Sigmoid colon (tissue), 7 donors: ENCODE data around the gene TIGD6. TPM values are rescaled to one million over a fixed set of nuclear protein-coding genes. Genes with fewer than 3 reads are reported as not detected.

ENCODE experiments used
- DNase-seq: peaks from one replicate; pipeline ENCODE4 v3.0.0-alpha.2; 2019
- H3K27ac ChIP-seq, 4 donors: fragments of 200-600 bp; sonication (generic); one replicate each; pipeline ENCODE4 v1.5.1; 2016 to 2019; ENCODE audit warnings: mild to moderate bottlenecking in 1 of 4
- H3K27me3 ChIP-seq, 3 donors: fragments of 200-600 bp; sonication (generic); one replicate each; pipeline ENCODE4 v1.5.1; 2019; ENCODE audit warnings: mild to moderate bottlenecking in 1 of 3
- H3K36me3 ChIP-seq, 4 donors: fragments of 200-600 bp; sonication (generic); one replicate each; pipeline ENCODE4 v1.5.1; 2016 to 2019
- H3K4me1 ChIP-seq, 4 donors: fragments of 200-600 bp; sonication (generic); one replicate each; pipeline ENCODE4 v1.5.1; 2017 to 2019
- H3K4me3 ChIP-seq, 4 donors: fragments of 200-600 bp; sonication (generic); one replicate each; pipeline ENCODE4 v1.5.1; 2017 to 2019; ENCODE audit warnings: mild to moderate bottlenecking in 2 of 4, moderate library complexity in 1 of 4
- H3K9me3 ChIP-seq, 4 donors: fragments of 200-600 bp in 3 of 4; sonication (generic) in 3 of 4; one replicate each; pipeline versions ENCODE4 v1.5.1 to v1.6.1; 2013 to 2019
- CTCF ChIP-seq, 4 experiments: fragments of 450-650 bp in 3 of 4; fragments of 200-600 bp in 1 of 4; IDR thresholded peaks; one replicate each; pipeline ENCODE4 v1.5.1; 2016 to 2019; ENCODE audit warnings: antibody characterized with exemption in 4 of 4, mild to moderate bottlenecking in 3 of 4, moderate library complexity in 2 of 4
- EP300 ChIP-seq, 4 donors: sonication (generic); formaldehyde crosslinking; IDR thresholded peaks; one replicate each; pipeline ENCODE4 v1.6.1; 2017; ENCODE audit warnings: antibody characterized with exemption in 4 of 4
- POLR2A ChIP-seq, 2 donors: fragments of 450-650 bp; IDR thresholded peaks; one replicate each; pipeline ENCODE4 v1.6.1; 2016; ENCODE audit warnings: antibody characterized with exemption in 2 of 2, mild to moderate bottlenecking in 2 of 2, moderate library complexity in 2 of 2
- POLR2AphosphoS5 ChIP-seq, 4 donors: sonication (generic); formaldehyde crosslinking; IDR thresholded peaks; one replicate each; pipeline ENCODE4 v1.6.1; 2017; ENCODE audit warnings: antibody characterized with exemption in 4 of 4
- WGBS, 2 donors: extraction: QIAGEN DNeasy Blood & Tissue Kit; methylation state at CpG; one replicate each; pipeline ENCODE4 v1.1.7; 2013; 5-methylcytosine and 5-hydroxymethylcytosine counted together
- intact Hi-C: fragments of 100-400 bp; cut with DNase I; formaldehyde crosslinking; loops from one replicate; pipeline ENCODE4 v1.15.1; 2023
- polyA plus RNA-seq, 3 donors: library from polyadenylated mRNA; stranded (reverse); fragments of 200-250 nt; gene quantifications; one replicate each; pipeline ENCODE4 v1.2.3, GENCODE V29; 2013
- total RNA-seq, 4 donors: library from RNA; depleted of rRNA; stranded (reverse); fragments of >200 nt; gene quantifications; one replicate each; pipeline ENCODE4 v1.1.0, GENCODE V29; 2016
- donor health status: healthy with polysubstance abuse.
- donor health status: Bipolar disorder and iron deficiency.
- donor health status: healthy.

The TIGD6 gene
- total and polyA plus RNA-seq, 7 donors = 0.60 to 11.4 (median 2.4) TPM

- intact Hi-C loops = no loop called here
- Histone ChIP-seq H3K4me3 (no peak overlapping the region), H3K27me3 (no peaks in the 10 kb centered on the region), H3K9me3 (no peaks in the 10 kb centered on the region), H3K27ac (peak overlapping the region in 3 of 4 donors; percentile 2 to 56 (median 14)), H3K4me1 (peaks cover 0 to 10% (median 8%) of the 10 kb centered on the region in 4 donors), H3K36me3 (peaks cover 0 to 24% (median 7%) of the 10 kb centered on the region in 4 donors)
- peak in 1 of 4 donors; percentile 11 for TF ChIP-seq EP300 (IDR thresholded peaks at IDR 0.05)
- TF ChIP-seq POLR2AphosphoS5 (IDR thresholded peaks at IDR 0.05) = peak; percentile 13 to 77 (median 45)
- no peak for TF ChIP-seq POLR2A (IDR thresholded peaks at IDR 0.05)
- DNase-seq = no peak
- 87 to 88% methylated on average over 3 of the region's 3 CpGs for WGBS, 2 donors
Observed at GRCh38 chr5:149981206-149981605, 19.2 kb downstream of the TIGD6 start.

GRCh38 chr5:149979896-149980295 is 20.6 kb downstream of the TIGD6 start:
- Histone ChIP-seq H3K36me3 (peaks cover 0 to 24% (median 7%) of the 10 kb centered on the region in 4 donors), H3K27me3 (no peaks in the 10 kb centered on the region), H3K4me3 (no peak overlapping the region), H3K9me3 (no peaks in the 10 kb centered on the region), H3K4me1 (peaks cover 0 to 10% (median 8%) of the 10 kb centered on the region in 4 donors), H3K27ac (no peak overlapping the region)
- intact Hi-C loops = no loop called here
- no peak for TF ChIP-seq POLR2AphosphoS5 (IDR thresholded peaks at IDR 0.05)
- no peak for TF ChIP-seq EP300 (IDR thresholded peaks at IDR 0.05)
- no peak for TF ChIP-seq POLR2A (IDR thresholded peaks at IDR 0.05)
- TF ChIP-seq CTCF (IDR thresholded peaks at IDR 0.05) = no peak
- WGBS, 2 donors = 19 to 76% methylated on average over 1 of the region's 1 CpG
- DNase-seq = no peak

- H3K9me3 ChIP-seq = no peaks in the 10 kb centered on the region
- no peak overlapping the region for H3K4me3 ChIP-seq
- TF ChIP-seq EP300 (IDR thresholded peaks at IDR 0.05) (no peak), POLR2AphosphoS5 (IDR thresholded peaks at IDR 0.05) (no peak), CTCF (IDR thresholded peaks at IDR 0.05) (no peak), POLR2A (IDR thresholded peaks at IDR 0.05) (no peak)
- no peak overlapping the region for H3K27ac ChIP-seq
- peaks cover 0 to 20% (median 7%) of the 10 kb centered on the region in 4 donors for H3K36me3 ChIP-seq
- peaks cover 0 to under 1% (median 0%) of the 10 kb centered on the region in 4 donors for H3K4me1 ChIP-seq
- DNase-seq = no peak
- WGBS, 2 donors = 55 to 64% methylated on average over 2 of the region's 2 CpGs
- no peaks in the 10 kb centered on the region for H3K27me3 ChIP-seq
- intact Hi-C loops = no loop called here
Observed at GRCh38 chr5:149975409-149975808, 25.0 kb downstream of the TIGD6 start.

- TF ChIP-seq CTCF (IDR thresholded peaks at IDR 0.05) (no peak), POLR2AphosphoS5 (IDR thresholded peaks at IDR 0.05) (no peak), POLR2A (IDR thresholded peaks at IDR 0.05) (no peak), EP300 (IDR thresholded peaks at IDR 0.05) (no peak)
- H3K27me3 ChIP-seq = no peaks in the 10 kb centered on the region
- H3K27ac ChIP-seq = no peak overlapping the region
- 83 to 90% methylated on average over 4 of the region's 4 CpGs for WGBS, 2 donors
- intact Hi-C loops = no loop called here
- H3K4me1 ChIP-seq = no peaks in the 10 kb centered on the region
- H3K36me3 ChIP-seq = no peaks in the 10 kb centered on the region
- H3K4me3 ChIP-seq = no peak overlapping the region
- DNase-seq = no peak
- H3K9me3 ChIP-seq = no peaks in the 10 kb centered on the region
Observed at GRCh38 chr5:149969181-149969930, 31.1 kb downstream of the TIGD6 start.

GRCh38 chr5:149966946-149967345 is 33.5 kb downstream of the TIGD6 start:
- Histone ChIP-seq H3K4me1 (peaks cover 0 to under 1% (median 0%) of the 10 kb centered on the region in 4 donors), H3K9me3 (no peaks in the 10 kb centered on the region), H3K27ac (no peak overlapping the region), H3K27me3 (no peaks in the 10 kb centered on the region), H3K36me3 (no peaks in the 10 kb centered on the region), H3K4me3 (no peak overlapping the region)
- intact Hi-C loops = no loop called here
- no peak for TF ChIP-seq POLR2AphosphoS5 (IDR thresholded peaks at IDR 0.05)
- TF ChIP-seq EP300 (IDR thresholded peaks at IDR 0.05) = no peak
- no peak for TF ChIP-seq CTCF (IDR thresholded peaks at IDR 0.05)
- TF ChIP-seq POLR2A (IDR thresholded peaks at IDR 0.05) = no peak
- DNase-seq = no peak
- 21 to 69% methylated on average over 3 of the region's 3 CpGs for WGBS, 2 donors
